Hematopoietic multipotent progenitor cell (in vitro differentiated cells): ENCODE measurements around the gene DNLZ. TPM values are rescaled to one million over a fixed set of nuclear protein-coding genes. Genes with fewer than 3 reads are reported as not detected.

Experiments used
- DNase-seq, 3 donors: peaks; one replicate each; pipeline ENCODE4 v3.0.0-alpha.2; 2011 to 2015; ENCODE audit warnings: low read depth in 2 of 3, low spot score in 2 of 3
- total RNA-seq: library from RNA; depleted of rRNA; stranded (reverse); fragments of >200 nt; gene quantifications from one replicate; pipeline ENCODE4 v1.2.3, GENCODE V29; 2012

Gene DNLZ
- total RNA-seq, 1 donor: 18.3 TPM

DNA sequence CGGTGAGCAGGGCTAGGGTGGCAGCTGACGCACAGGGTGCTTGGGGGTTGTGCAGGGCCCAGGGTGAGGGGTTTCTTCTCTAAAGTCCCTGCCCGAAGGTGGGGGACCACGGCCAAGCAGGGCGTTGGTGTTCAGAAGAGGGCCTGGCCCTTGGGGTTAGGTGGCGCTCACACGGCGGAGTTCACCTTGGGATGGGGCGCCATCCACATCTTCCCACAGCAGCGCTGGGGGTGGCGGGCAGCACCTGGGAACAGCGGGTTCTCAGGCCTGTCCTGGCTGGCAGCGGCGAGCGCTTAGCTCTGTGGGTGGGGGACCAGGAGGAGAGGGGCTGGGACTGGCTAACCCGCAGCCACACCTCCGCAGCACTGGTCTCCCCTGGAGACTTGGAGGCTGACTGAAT, 30.1 kb downstream of the DNLZ start:
- DNase-seq: no peak

DNA sequence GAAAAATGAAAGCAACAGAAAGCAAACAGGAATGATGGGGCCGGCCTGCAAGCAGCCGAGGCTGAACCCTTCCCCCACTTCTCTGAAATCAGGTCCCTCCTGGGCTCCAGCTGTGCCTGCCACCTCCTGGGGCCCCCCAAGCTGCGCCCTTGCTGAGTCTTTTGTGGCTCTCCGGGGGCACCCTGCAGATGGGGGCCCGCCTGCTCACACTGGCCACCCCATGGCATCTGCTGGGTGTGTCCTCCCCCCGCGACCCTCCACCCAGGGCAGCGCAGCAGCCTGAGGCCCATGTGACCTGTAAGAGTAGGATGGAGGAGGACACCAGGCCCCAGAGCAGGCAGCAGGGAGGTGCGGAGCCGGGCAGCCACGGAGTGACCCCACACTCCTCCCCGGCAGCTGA, 30.5 kb downstream of the DNLZ start:
- no peak for DNase-seq

DNA sequence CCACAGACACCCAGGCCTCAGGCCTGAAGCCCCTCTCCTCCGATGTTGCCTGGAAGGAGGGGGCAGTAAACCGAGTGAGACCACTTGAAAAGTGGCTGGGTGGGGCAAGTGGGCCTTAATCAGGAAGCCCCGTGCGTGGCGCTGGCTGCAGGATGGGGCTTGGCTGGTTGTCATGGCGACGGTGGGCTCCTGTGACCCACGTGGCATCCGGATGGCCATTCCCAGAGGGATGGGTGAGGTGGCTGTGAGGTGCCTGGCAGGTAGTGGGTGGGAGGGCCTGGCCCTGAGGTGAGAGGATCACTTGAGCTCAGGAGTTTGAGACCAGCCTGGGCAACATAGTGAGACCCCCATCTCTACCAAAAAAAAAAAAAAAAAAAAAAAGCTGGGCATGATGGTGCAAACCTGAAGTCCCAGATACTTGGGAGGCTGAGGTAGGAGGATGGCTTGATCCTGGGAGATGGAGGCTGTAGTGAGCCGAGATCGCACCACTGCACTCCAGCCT, 31.0 kb downstream of the DNLZ start:
- no peak for DNase-seq

DNA sequence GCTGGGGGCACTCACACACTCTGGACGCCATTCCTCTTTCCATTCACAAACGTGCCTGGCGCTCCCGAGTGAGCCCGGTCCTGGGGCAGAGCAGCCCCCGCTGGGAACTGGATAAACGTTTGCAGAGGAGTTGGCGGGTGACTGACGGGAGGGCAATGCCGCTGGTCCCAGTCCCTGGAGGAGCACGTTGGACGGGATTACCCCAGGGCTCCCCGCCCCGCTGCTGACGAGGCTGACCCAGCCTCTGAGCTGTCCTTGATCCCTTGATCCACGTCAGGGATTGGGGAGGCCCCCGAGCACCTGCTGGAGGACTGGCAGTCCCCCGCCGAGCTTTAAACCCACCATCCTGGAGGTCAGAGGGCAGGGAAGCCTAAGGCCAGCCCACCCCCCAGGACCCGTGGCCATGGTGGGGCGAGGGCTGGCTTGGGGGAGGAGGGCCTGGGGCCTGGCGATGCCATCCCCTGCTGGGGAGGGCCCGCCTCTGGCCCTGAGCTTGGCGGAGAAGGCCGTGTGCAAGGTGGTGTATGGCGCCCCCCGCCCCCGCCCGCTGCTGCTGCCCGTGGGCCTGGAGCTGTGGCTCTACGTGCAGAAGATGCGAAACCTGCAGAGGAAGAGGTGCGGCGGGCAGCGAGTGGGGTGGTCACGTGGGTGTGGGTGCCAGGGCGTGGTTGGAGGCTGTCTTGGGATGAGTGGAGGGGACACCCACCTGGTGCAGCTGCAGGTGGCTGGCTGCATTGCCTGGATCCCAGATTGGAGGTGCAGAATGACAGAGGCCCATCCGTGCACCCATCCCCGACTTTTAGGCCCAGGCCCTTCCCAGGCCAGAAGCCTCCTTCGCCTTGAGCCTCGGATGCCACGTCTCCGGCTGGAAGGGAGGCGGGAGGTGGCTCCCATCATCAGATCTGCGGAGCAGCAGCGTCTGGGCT, 31.7 kb downstream of the DNLZ start:
- no peak for DNase-seq

DNA sequence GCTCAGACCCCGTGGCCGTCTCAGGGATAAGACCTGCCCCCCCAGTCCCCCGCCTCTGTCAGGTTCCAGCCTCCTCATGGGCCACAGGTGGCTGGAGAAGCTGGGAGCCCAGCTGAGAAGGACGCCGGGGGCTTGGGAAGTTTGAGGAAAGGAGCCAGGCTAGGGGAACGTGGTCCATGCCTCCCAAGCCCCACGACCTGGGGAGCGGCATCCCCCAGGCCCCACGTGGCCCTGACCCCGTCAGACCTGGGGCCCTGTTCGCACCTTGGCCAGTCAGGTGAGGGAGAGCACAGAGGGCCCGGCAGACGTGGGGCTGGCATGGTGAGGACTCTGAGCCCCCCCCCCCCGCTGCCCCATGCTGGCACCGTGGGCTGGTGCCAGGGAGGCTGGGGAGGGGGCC, 32.5 kb downstream of the DNLZ start:
- no peak for DNase-seq

DNA sequence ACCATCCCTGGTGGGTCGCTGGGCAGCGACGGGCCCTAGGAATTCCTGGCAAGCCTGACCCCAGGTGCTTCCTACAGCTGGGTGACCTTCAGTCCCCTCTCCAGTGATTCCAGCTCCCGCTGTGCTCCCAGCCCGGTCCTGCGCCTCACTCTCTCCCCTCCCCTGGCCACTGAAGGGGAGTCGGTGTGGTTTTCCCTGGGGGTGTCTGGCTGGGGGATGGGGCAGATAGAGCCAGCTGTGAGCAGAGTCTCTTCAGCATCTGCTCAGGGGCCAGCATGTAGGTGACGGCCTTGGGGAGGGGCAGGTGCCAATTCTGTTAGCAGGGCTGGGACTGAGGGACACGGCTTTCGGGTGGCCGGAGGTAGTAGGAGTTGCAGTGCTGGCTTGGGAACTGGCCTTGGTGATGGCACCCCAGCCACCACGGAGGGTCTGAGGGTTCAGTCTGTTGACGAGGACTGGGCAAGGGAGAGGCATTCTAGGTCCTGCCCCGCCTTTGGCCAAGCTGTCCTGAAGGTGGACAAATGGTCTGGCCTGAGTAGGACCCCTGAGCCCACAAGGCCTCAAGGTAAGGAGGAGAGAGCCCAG, 33.0 kb downstream of the DNLZ start:
- no peak for DNase-seq

DNA sequence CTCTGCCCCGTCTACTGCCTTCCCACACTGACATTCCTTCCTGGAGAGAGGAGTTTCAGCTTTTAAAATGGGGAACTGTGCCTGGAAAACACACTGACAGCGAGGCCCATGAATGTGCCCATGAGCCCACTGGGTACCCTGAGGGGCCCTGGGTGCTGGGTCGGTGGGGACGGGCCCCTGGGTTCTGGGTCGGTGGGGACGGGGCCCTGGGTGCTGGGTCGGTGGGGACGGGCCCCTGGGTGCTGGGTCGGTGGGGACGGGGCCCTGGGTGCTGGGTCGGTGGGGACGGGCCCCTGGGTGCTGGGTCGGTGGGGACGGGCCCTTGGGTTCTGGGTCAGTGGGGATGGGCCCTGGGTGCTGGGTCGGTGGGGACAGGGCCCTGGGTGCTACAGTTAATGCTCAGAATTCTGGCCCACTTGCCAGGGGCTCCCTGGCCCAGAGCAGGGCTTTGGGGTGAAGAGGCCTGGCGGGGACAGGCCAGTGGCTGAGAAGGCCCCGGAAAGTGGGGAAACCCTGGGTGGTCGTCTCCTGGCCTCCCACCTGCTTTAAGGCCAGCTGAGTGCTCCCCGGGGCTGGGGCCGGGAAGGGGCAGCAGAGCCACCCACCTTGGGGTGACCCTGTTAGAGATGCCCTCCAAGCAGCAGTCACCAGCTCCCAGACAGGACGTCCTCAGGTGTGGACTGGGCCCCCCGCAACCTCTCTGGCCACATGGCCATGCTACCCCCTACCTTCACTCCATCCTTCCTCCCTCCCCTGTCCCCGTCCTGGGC, 33.7 kb downstream of the DNLZ start:
- no peak for DNase-seq

DNA sequence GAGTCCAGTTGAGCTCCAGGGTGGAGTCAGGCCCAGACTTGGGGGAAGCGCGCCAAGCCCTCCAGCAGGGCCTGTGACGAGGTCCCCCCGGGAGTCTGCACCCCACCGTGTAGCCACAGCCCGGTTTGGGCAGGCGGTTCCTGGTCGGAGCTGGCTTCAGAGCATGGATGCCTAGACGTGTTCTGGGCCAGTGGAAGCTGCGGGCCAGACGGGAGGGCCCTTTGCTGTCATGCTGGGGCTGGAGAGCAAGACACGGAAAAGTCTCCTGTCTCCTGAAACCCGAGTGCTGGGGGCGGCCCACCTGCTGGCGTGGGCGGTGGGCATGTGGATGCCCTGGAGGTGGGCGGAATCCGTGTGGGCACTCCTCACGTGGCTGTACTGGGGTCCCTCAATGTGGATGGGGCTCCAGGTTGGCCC, 34.3 kb downstream of the DNLZ start:
- no peak for DNase-seq

DNA sequence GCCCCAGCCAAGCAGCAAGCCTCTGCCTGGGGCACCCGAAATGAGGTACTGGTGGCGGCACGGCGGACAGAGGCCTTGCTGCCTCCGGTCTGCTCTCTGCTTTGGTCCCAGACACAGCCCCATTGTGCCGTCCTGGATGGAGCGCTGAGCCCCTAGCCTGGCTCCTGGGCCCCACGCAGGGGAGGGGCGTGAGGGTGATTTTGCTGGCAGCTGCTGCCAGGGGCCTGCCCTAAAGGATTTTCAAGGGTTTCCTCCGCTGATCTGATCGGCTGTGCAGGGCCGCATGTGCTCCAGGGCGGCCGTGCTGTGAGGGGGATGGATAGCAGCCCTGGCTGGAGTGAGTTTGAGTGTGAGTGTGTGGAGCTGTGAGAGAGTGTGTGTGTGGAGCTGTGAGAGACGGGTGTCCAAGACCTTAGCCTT, 34.9 kb downstream of the DNLZ start:
- DNase-seq: no peak

DNA sequence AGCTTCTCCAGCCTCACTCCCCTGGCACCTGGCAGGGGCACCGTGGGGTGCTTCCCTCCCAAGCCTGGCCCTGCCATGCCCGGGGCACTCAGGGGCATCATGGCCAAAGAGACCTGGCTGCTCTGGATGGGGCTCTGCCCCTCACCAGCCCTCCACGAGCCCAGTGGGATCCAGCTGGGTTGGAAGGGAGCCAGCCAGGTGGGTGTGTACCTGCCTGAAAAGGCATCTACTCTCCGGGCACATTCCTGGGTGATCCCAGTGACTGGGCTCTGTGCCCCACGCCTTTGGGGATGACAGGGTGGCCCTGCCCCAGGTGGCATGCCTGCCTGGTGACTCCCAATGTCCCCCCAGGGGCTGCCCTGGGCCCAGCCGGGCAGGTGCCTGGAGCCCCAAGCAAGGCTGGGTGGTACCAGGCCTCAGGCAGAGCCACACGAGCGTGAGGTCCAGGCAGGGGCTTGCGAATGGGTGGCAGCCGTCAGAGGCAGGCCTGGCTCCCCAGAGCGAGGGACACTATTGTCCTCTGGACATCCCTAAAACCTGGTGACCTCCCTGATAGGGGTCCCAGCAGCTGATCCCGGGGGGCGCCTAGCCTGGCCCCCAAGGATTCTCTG, 35.4 kb downstream of the DNLZ start:
- DNase-seq: no peak

DNA sequence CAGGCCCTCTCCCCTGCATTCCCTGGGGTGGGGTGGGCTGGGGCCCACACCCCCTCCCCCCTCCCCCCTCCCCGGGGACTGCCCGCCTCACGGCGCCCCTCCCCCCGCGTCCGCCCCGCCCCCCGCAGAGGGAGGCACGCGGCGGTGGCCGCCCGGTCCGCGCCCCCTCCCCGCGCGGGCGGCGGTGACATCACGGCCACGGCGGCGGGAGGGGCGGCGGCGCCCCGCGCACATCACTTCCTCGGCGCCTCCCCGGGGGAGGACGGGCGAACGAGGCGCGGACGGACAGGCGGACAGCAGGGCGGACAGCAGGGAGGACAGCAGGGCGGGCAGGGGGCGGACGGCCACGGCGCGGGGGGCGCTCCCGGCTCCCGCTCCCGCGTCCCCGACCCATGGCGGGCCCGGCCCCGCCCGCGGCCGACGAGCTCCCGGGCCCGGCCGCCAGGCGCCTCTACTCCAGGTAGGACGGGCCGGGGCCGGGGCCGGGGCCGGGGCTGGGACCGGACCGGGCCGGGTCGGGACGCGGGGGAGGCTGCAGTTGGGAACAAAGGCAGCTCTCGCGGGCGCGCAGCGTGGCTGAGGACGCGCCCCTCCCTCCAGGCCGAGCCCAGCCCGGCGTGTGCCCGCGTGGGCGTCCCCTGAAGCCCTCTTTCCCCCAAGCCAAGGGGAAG, 36.1 kb downstream of the DNLZ start, which contains the start of gene GPSM1:
GPSM1 (plus strand) TSS at position 236 of the 671 bp plus-strand sequence; CDS start at position 393, 157 bp downstream.
- DNase-seq: peak in 2 of 3 donors; percentile 29 to 65

DNA sequence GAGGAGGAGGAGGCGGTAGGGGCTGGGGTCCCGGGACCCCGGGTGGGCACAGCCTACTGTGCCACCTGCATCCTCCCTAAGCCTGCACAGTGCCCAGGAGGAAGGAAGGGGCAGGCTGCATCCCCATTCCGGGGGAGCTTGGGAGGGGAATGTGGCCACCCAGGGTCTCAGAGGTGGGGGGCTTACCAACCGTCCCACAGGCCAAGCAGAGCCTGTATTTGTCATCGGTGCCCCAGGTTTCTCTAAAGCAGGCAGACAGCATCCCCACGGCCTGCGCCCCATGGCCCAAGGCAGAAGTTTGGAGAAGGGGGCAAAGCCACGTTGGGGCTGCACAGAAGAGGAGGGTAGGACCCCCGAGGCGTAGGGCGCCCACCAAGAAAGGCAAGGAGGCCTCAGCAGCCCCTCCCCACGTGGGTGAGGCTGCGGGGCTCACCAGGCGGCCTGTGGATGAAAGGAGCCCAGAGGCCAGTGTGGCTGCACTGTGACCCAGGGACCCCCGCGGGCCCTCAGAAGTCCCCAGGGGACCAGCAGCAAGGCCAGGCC, 36.7 kb downstream of the DNLZ start:
- DNase-seq: peak in 2 of 3 donors; percentile 71

DNA sequence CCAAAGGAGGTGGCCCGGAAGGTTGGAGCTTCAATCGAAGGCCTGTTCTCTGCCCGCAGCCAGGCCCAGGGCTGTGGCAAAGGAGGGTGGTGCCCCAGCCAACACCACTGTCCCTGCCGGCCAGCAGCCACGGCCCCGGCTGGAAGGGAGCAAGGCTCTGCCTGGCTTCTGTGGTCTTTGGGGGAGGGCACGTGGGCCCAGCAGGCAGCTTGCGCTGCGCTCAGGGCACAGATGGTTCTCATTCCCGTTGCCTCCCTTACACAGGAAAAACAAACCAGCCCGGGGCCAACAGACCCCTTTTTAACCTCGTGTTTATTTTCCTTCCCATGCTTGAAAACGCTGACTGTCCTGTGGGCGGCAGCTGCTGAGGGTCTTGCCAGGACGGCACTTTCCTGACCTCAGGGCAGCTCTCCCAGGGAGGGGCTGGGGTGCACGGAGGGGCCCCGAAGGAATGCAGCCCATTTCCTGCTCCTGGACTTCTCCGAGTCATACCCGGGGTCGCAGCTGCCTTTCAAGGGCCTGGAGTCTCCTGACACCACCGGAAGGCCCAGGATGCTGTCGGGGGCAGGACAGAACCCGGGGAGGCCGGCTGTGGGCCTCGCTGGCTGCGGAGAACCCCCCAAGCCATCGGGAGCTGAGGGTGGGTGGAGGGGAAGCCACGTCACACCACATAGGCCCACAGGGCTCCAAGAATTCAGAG, 37.3 kb downstream of the DNLZ start:
- DNase-seq: peak in 2 of 3 donors; percentile 64 to 76

DNA sequence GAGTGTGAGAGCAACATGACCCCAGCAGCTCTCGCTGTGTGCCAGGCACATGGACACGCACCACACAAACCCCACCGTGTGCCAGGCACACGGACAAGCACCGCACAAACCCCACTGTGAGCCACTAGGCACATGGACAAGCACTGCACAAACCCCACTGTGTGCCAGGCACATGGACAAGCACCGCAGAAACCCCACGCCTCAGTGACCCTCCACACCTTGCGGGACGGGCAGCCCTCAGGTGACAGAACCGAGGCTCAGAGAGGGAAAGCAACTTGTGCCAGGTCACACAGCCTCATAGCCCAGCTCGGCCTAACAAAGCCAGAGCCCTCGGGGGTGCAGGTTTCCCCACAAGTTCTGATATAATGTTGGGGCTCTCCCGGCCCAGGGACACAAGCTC, 38.2 kb downstream of the DNLZ start:
- DNase-seq: no peak

DNA sequence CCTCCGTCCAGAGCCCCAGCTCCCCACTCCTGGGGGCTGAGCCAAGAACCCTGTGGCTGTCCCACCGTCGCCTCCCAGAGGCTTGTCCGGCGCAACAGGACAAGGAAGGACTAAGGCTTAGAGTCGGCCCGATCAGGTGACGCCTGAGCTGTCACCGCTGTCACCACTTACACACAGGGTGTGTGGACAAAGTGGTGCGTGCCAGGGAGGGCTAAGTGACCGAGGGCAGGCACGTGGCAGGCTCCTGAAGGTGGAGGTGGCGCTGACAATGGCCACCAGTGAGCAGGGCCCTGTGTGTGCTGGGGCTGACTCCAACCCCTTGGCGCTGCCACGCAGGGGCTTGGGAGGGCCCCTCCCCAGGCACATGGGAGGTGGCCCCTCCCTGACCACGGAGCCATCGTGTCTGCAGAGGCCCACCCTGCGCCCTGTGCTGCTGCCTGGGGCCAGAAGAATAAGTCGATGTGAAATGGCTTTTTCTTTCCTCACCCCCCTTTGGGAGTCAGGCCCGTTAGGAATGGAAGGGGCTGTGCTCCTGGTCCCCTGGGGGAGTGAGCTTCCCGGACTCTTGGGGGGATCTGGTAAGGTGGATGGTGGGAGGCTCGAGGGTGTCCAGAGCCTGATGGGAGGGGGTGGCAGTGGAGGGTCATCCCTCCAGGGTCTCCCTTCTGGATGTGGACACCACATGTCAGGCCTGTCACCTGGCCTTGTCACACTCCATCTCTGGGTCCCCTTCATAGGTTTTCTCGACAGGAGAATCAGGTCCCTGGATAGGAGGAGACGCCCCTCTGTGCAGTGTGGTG, 38.8 kb downstream of the DNLZ start:
- DNase-seq: no peak

DNA sequence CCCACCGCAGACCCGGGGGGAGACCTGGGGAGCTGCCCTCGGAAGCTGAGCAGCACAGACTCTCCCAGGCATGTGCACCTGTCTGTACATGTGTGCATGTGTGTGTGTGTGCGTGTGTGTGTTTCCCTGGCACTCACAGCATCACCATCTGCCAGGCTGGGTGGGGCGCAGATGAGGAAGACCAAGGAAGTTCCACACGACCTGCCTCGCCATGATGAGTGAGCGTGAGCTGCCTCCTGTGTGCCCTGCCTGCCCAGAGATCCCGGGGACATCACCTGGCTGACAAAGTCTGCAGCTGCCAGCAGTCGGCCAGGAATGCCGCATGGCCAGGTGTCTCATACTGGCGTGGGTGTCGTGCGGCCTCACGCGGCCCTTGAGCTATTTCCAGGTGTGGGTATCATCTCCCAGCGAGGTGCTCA, 40.2 kb downstream of the DNLZ start:
- DNase-seq: no peak

DNA sequence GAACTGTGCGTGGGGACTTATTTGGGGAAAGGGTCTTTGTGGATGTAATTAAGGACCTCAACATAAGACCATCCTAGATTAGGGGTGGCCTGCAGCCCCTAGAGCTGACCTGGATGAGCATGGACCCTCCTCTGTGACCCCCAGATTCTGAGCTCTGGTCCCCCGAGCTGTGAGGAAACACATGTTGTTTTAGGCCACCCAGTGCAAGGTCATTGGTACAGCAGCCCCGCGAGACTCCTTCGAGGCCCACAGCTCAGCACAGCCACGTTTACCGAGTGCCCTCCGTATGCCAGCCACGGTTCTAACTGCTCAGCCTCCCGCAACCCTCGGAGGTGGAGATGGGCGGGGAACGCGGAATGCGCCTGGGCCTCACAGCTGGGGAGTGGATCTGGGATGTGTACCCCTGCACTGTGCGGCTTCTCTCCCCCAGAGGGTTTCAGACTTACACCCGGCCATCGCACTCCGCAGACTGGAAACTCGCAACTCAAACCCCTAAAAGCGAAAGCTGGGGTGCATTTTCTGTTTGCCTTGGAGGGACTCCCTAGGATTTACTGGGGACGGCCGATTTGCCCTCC, 40.7 kb downstream of the DNLZ start:
- no peak for DNase-seq

DNA sequence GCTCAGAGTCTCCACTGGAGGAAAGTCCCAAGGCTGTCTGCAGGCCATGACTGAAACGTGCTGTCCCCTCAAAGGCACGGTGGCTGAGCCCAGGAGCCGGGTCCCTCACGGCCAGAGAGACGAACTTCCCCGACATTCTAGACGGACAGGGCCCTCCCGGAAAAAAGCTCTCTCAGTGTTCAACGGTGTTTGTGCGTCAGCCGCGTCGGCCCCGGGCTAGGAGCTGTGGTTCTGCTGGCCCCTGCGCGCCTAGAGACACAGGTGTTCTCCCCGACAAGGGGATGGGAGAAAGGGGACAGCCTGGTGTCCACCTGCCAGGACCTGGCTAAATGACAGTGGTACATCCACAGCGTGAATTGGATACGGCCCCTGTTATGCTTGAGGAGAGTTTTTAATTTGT, 42.0 kb downstream of the DNLZ start:
- no peak for DNase-seq
